Neural progenitor cell (in vitro differentiated cells): ENCODE data around the gene EPN2. TPM values are rescaled to one million over a fixed set of nuclear protein-coding genes. Genes with fewer than 3 reads are reported as not detected.
A peak's percentile ranks its signal among the peaks of the same experiment; 100 is the strongest.

Experiments used
- DNase-seq: peaks from one replicate; pipeline ENCODE4 v3.0.0-alpha.2; 2016; ENCODE audit warnings: low spot score
- H2AFZ ChIP-seq: fragments of 200-600 bp; sonication (generic); replicated peaks from 2 replicates; pipeline ENCODE4 v1.6.1; 2016; ENCODE audit warnings: antibody characterized with exemption
- H3F3A ChIP-seq: fragments of 200-600 bp; sonication (generic); 2 replicates; pipeline ENCODE4 v1.6.1; 2016; ENCODE audit warnings: antibody characterized with exemption, low read depth
- H3K27ac ChIP-seq: fragments of 200-600 bp; sonication (generic); 2 replicates; pipeline ENCODE4 v1.5.1; 2016; ENCODE audit warnings: mild to moderate bottlenecking
- H3K27me3 ChIP-seq: fragments of 200-600 bp; sonication (generic); 2 replicates; pipeline ENCODE4 v1.6.1; 2016; ENCODE audit warnings: mild to moderate bottlenecking, moderate library complexity
- H3K36me3 ChIP-seq: fragments of 200-600 bp; sonication (generic); 2 replicates; pipeline ENCODE4 v1.5.1; 2016
- H3K4me1 ChIP-seq: fragments of 200-600 bp; sonication (generic); 2 replicates; pipeline ENCODE4 v1.6.1; 2016; ENCODE audit warnings: mixed run types
- H3K4me2 ChIP-seq: fragments of 200-600 bp; sonication (generic); 2 replicates; pipeline ENCODE4 v1.6.1; 2016
- H3K4me3 ChIP-seq: fragments of 200-600 bp; sonication (generic); 2 replicates; pipeline ENCODE4 v1.5.1; 2016
- H3K79me2 ChIP-seq: fragments of 200-600 bp; sonication (generic); 2 replicates; pipeline ENCODE4 v1.6.1; 2016; ENCODE audit warnings: low read depth
- H3K9ac ChIP-seq: fragments of 200-600 bp; sonication (generic); 2 replicates; pipeline ENCODE4 v1.6.1; 2016
- H3K9me3 ChIP-seq: fragments of 200-600 bp; sonication (generic); 2 replicates; pipeline ENCODE4 v1.5.1; 2016; ENCODE audit warnings: low read depth
- H4K20me1 ChIP-seq: fragments of 200-600 bp; sonication (generic); 2 replicates; pipeline ENCODE4 v1.6.1; 2016; ENCODE audit warnings: low read depth
- H3K27ac Mint-ChIP-seq: 3 replicates; pipeline ENCODE4 v1.8.0; 2021; ENCODE audit warnings: mixed read lengths
- H3K27me3 Mint-ChIP-seq: 2 replicates; pipeline ENCODE4 v1.8.0; 2022; ENCODE audit warnings: low read depth, mild to moderate bottlenecking, inconsistent platforms, moderate library complexity, mixed read lengths; ENCODE audit not compliant: insufficient read depth
- H3K36me3 Mint-ChIP-seq: 3 replicates; pipeline ENCODE4 v1.8.0; 2021; ENCODE audit warnings: mixed read lengths
- H3K4me1 Mint-ChIP-seq: 3 replicates; pipeline ENCODE4 v1.8.0; 2021; ENCODE audit warnings: mixed read lengths
- H3K4me3 Mint-ChIP-seq: 3 replicates; pipeline ENCODE4 v1.8.0; 2021; ENCODE audit warnings: mild to moderate bottlenecking, moderate library complexity, mixed read lengths
- H3K9me3 Mint-ChIP-seq: 3 replicates; pipeline ENCODE4 v1.8.0; 2020; ENCODE audit warnings: mixed read lengths
- CTCF ChIP-seq: fragments of 200-600 bp; sonication (generic); IDR thresholded peaks from 2 replicates; pipeline ENCODE4 v1.5.1; 2017; ENCODE audit warnings: antibody characterized with exemption, mild to moderate bottlenecking
- EZH2 ChIP-seq: fragments of 200-600 bp; sonication (generic); IDR thresholded peaks from 2 replicates; pipeline ENCODE4 v1.6.1; 2017; ENCODE audit warnings: antibody characterized with exemption, mild to moderate bottlenecking, moderate library complexity
- EZH2phosphoT487 ChIP-seq: fragments of 200-600 bp; sonication (generic); IDR thresholded peaks from 2 replicates; pipeline ENCODE4 v1.6.1; 2017; ENCODE audit warnings: antibody characterized with exemption
- total RNA-seq: library from RNA; depleted of rRNA; stranded (reverse); fragments of >200 nt; gene quantifications from 2 replicates; pipeline ENCODE4 v1.2.3, GENCODE V29; 2015; ENCODE audit warnings: low replicate concordance

Gene EPN2
- total RNA-seq, 1 donor from 2014 or later: 30.5 TPM

GRCh38 chr17:19286751-19287341, 49.7 kb downstream of the EPN2 start:
- DNase-seq: no peak
- H3K36me3 Mint-ChIP-seq: peaks cover 23% of the 10 kb centered on the region

DNA sequence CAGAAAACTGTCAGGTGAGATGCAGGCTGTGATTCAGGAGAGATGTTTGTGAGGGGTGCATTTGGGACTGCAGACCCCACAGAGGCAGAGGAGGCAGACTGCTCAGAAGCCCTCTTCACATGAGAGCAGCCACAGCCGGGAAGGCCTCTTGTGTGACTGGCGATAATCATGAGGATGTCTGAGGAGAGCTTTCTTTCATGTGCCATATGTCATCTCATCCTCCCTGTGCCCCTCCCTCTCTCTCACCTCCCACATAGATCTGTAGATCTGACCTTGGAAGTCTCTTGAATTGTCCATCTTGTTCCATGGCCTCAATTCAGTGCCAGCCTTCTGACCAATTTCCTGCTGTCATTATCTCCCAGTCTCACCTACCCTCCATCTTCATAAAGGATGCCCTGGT, 50.5 kb downstream of the EPN2 start:
- Histone ChIP-seq H3F3A (peaks cover 10% of the 10 kb centered on the region), H3K9ac (no peak overlapping the region), H2AFZ (no peak overlapping the region), H3K4me2 (no peak overlapping the region), H3K27ac (no peak overlapping the region), H3K36me3 (no peaks in the 10 kb centered on the region), H3K4me3 (no peak overlapping the region), H3K9me3 (no peaks in the 10 kb centered on the region), H3K79me2 (peaks cover 29% of the 10 kb centered on the region), H3K27me3 (no peaks in the 10 kb centered on the region), H4K20me1 (peaks cover 80% of the 10 kb centered on the region), H3K4me1 (peaks cover 26% of the 10 kb centered on the region)
- H3K9me3 Mint-ChIP-seq: no peaks in the 10 kb centered on the region
- H3K36me3 Mint-ChIP-seq: peaks cover 18% of the 10 kb centered on the region
- peaks cover 2% of the 10 kb centered on the region for H3K27me3 Mint-ChIP-seq
- no peak overlapping the region for H3K4me3 Mint-ChIP-seq
- DNase-seq: no peak
- TF ChIP-seq EZH2: no peak
- H3K4me1 Mint-ChIP-seq: peaks cover 78% of the 10 kb centered on the region
- H3K27ac Mint-ChIP-seq: no peak overlapping the region

More at GRCh38 chr17:19286751-19287341, 49.7 kb downstream of the EPN2 start:
- Mint-ChIP-seq H3K9me3 (no peaks in the 10 kb centered on the region), H3K4me3 (no peak overlapping the region), H3K27ac (no peak overlapping the region), H3K27me3 (peaks cover 2% of the 10 kb centered on the region), H3K4me1 (peaks cover 72% of the 10 kb centered on the region)
- Histone ChIP-seq H3K9me3 (no peaks in the 10 kb centered on the region), H3F3A (peaks cover 10% of the 10 kb centered on the region), H3K4me1 (peaks cover 26% of the 10 kb centered on the region), H3K27me3 (no peaks in the 10 kb centered on the region), H3K79me2 (peaks cover 31% of the 10 kb centered on the region), H3K9ac (no peak overlapping the region), H2AFZ (no peak overlapping the region), H3K4me2 (no peak overlapping the region), H3K36me3 (no peaks in the 10 kb centered on the region), H4K20me1 (peaks cover 78% of the 10 kb centered on the region), H3K27ac (peak overlapping the region; percentile 29), H3K4me3 (no peak overlapping the region)
- TF ChIP-seq EZH2phosphoT487 (no peak), CTCF (no peak), EZH2 (no peak)

DNA sequence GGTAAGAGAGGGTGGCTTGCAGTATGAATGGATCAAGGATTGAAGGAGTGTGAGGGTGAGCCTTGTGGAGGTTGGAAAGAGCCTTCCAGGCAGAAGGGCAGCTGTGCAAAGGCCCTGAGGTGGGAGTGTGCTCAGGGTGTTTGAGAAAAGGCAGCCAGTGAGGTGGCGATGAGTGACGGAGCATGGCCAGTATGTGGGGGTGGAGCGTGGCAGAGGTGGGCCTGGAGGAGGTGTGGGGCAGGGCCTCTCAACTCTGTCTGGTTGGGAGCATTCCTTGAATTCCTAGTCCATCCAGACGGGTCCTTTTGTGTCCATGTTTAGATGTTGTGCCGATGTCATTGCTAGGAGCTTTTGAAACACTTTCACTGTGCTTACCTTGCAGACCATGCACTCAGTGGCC, 51.3 kb downstream of the EPN2 start:
- H3K4me1 ChIP-seq: peaks cover 26% of the 10 kb centered on the region
- H3K9ac ChIP-seq: no peak overlapping the region
- peaks cover 29% of the 10 kb centered on the region for H3K79me2 ChIP-seq
- H2AFZ ChIP-seq: no peak overlapping the region
- peaks cover 10% of the 10 kb centered on the region for H3F3A ChIP-seq
- Mint-ChIP-seq H3K4me1 (peaks cover 72% of the 10 kb centered on the region), H3K27me3 (peaks cover 2% of the 10 kb centered on the region), H3K4me3 (no peak overlapping the region), H3K27ac (peak overlapping the region; percentile 38), H3K36me3 (peaks cover 11% of the 10 kb centered on the region), H3K9me3 (no peaks in the 10 kb centered on the region)
- no peak overlapping the region for H3K27ac ChIP-seq
- H3K36me3 ChIP-seq: no peaks in the 10 kb centered on the region
- H4K20me1 ChIP-seq: peaks cover 76% of the 10 kb centered on the region
- no peak overlapping the region for H3K4me2 ChIP-seq
- H3K27me3 ChIP-seq: no peaks in the 10 kb centered on the region
- no peak for TF ChIP-seq CTCF
- no peak for TF ChIP-seq EZH2phosphoT487
- no peak for TF ChIP-seq EZH2
- DNase-seq: peak; percentile 51
- H3K4me3 ChIP-seq: no peak overlapping the region
- H3K9me3 ChIP-seq: no peaks in the 10 kb centered on the region

DNA sequence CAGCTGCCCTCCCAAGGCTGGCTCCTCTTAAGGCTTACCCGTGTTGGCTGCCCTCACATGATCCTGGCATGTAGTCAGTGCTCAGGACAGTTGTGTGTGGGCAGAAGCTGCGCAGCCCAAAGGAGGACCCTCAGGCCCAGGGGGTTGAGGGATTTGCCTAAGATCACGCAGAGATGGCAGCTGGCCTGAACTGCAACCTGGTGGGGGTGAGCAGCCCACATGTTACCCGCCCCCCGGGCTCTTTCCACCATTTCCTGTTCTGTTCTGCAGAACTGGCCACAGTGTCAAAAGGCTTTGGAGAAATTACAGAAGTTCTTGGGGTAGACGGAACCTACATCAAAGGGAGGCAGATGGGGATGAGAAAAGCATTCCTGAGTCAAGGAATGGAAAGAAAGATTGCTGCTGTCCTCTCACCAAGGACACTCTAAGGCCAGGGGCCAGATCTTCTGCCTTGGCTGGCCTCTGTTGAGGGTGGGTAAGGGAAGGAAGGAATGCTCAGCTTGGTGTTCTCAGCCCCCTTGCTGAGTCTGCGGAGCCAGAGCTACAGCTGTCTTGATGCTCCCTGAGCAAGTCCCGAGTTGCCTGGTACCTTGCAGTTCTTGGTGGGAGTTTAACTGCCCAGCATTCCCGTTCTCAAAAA, 53.0 kb downstream of the EPN2 start:
- Histone ChIP-seq H3K9ac (no peak overlapping the region), H3K36me3 (no peaks in the 10 kb centered on the region), H3K27ac (no peak overlapping the region), H3K4me1 (peaks cover 22% of the 10 kb centered on the region), H2AFZ (no peak overlapping the region), H3K9me3 (no peaks in the 10 kb centered on the region), H3K4me3 (no peak overlapping the region), H3F3A (peaks cover 10% of the 10 kb centered on the region), H3K4me2 (no peak overlapping the region), H3K27me3 (no peaks in the 10 kb centered on the region), H4K20me1 (peaks cover 59% of the 10 kb centered on the region), H3K79me2 (peaks cover 16% of the 10 kb centered on the region)
- no peak overlapping the region for H3K4me3 Mint-ChIP-seq
- peaks cover 56% of the 10 kb centered on the region for H3K4me1 Mint-ChIP-seq
- peaks cover 2% of the 10 kb centered on the region for H3K27me3 Mint-ChIP-seq
- H3K36me3 Mint-ChIP-seq: peaks cover 5% of the 10 kb centered on the region
- DNase-seq: no peak
- no peak for TF ChIP-seq CTCF
- no peak for TF ChIP-seq EZH2
- no peak for TF ChIP-seq EZH2phosphoT487
- no peak overlapping the region for H3K27ac Mint-ChIP-seq
- no peaks in the 10 kb centered on the region for H3K9me3 Mint-ChIP-seq
